Adipocyte (in vitro differentiated cells): ENCODE results near the gene CYTH2.

ENCODE experiments used
- DNase-seq: peaks from one replicate; pipeline ENCODE4 v3.0.0-alpha.2; 2015; ENCODE audit warnings: low read depth
- H3K27me3 ChIP-seq: replicated peaks from 2 replicates; pipeline ENCODE4 v1.7.0; 2013; ENCODE audit warnings: mild to moderate bottlenecking, low read length, moderate library complexity; ENCODE audit not compliant: control insufficient read depth, insufficient read depth
- H3K36me3 ChIP-seq: 2 replicates; pipeline ENCODE4 v1.7.0; 2013; ENCODE audit warnings: low read length, mild to moderate bottlenecking, moderate library complexity; ENCODE audit not compliant: control insufficient read depth, insufficient read depth, severe bottlenecking
- H3K4me1 ChIP-seq: 2 replicates; pipeline ENCODE4 v1.7.0; 2013; ENCODE audit warnings: mild to moderate bottlenecking, low read length, moderate library complexity; ENCODE audit not compliant: control insufficient read depth, insufficient read depth
- H3K4me3 ChIP-seq: 2 replicates; pipeline ENCODE4 v1.7.0; 2013; ENCODE audit warnings: mild to moderate bottlenecking, low read length, moderate library complexity
- H3K9ac ChIP-seq: 2 replicates; pipeline ENCODE4 v1.7.0; 2013; ENCODE audit warnings: mild to moderate bottlenecking, low read length, moderate library complexity
- H3K9me3 ChIP-seq: 2 replicates; pipeline ENCODE4 v1.7.0; 2013; ENCODE audit warnings: mild to moderate bottlenecking, low read length, moderate library complexity; ENCODE audit not compliant: control insufficient read depth

Gene CYTH2

DNA sequence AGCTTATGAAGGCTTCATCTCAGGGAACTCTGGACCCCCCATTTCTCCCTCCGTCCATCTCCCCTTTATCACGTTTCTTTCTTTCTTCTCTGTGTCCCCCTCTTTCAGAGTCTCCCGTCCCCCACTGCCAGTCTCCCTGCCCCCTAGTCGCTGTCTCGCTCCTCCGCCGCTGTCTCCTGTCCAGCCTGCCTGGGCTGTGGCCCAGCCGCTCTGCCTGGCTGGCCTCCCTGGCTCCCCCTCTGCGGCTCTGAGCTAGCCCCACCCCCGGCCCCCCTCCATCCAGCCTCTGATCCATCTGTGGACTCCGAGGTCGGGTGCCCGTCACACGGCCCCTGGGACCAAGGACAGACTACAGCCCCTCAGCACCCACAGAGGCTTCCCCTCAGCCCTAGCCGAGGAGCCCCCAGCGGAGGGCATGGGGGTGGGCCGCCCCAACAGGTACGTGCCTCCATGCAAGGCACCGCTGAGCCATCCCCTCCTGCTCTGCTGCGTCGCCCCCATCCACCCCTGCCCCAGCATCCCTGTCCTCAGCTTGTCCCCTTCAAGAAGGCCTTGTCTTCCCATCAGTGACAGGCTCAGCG, 14.9 kb upstream of the CYTH2 start:
- Histone ChIP-seq H3K27me3 (no peaks in the 10 kb centered on the region), H3K9ac (no peak overlapping the region), H3K9me3 (no peaks in the 10 kb centered on the region), H3K36me3 (peaks cover 70% of the 10 kb centered on the region), H3K4me3 (no peak overlapping the region), H3K4me1 (no peaks in the 10 kb centered on the region)
- no peak for DNase-seq

DNA sequence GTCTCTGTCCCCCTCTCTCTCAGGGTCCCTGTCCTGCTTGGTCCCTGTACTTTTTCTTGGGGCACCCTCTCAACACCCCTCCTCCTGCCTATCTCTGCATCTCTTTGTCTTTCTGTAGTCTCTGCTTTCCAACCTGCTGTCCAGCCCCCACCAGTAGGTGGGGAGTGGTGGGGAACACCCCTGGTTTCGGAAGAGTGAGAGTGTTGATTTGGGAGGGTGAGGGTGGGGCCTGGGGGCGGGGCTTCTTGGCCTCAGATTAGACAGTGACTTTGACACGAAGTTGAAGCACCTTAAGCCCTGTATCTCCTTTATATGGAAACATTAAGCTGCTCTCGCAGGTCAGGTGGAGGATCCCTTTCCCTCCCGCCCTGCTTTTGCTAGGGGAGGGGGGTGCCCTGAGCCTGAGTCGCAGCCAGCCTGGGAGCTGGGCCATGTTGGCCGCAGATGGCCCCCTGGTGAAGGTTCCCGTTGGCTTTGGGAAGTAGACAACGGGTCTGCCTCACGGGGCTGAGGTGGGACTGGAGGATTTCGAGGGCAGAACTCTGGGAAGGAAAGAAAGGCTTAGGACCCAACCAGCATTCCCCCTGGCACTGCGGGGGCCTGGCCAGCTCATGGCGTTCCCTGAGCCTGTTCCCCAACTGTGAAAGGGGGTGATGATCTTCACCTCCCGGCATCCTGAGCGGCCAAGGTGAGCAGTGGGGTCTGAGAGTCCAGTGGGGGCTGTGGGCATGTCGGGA, 13.8 kb upstream of the CYTH2 start, which contains the start of gene KCNJ14:
TSS of gene KCNJ14 (plus strand) at position 404 of the 737 bp plus-strand sequence. CDS start 6,151 bp downstream, outside the sequence.
- H3K4me1 ChIP-seq = no peaks in the 10 kb centered on the region
- H3K27me3 ChIP-seq = no peaks in the 10 kb centered on the region
- no peak for DNase-seq
- H3K9me3 ChIP-seq = no peaks in the 10 kb centered on the region
- no peak within 1 kb of the TSS for H3K9ac ChIP-seq
- peaks cover 60% of the 10 kb centered on the region for H3K36me3 ChIP-seq
- H3K4me3 ChIP-seq = no peak within 1 kb of the TSS

DNA sequence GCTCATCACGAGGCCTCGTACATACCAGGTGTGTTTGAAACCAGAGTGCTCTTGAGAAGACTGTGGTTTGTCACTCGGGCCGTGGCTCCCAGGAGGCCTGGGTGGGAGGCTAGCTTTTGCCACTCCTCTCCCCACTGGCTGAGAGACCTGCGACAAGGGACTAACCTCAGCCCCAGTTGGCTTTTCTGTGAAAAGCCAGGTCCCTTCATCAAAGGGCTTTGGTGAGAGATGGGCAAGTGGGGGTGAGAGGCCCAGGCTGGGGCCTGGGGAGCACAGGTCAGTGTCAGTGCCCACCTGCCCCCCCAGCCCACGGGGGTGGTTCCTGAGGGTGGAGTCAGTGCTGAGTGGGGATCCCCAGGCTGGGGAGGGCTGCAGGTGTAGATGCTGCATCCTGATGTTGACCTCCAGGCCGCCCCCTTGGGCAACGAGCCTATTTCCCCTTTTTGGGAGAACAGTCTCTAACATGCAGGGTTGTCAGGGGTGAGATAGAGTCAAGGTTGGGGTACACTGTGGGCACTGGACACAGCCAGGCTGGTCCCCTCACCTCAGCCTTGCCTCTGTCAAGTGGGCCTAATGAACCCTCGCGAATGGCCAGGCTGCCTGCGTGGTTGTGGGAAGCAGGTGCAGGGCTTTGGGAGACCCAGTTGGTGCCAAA, 13.1 kb upstream of the CYTH2 start:
- no peak overlapping the region for H3K9ac ChIP-seq
- no peak for DNase-seq
- H3K27me3 ChIP-seq = no peaks in the 10 kb centered on the region
- H3K9me3 ChIP-seq = no peaks in the 10 kb centered on the region
- no peaks in the 10 kb centered on the region for H3K4me1 ChIP-seq
- peaks cover 53% of the 10 kb centered on the region for H3K36me3 ChIP-seq
- no peak overlapping the region for H3K4me3 ChIP-seq

DNA sequence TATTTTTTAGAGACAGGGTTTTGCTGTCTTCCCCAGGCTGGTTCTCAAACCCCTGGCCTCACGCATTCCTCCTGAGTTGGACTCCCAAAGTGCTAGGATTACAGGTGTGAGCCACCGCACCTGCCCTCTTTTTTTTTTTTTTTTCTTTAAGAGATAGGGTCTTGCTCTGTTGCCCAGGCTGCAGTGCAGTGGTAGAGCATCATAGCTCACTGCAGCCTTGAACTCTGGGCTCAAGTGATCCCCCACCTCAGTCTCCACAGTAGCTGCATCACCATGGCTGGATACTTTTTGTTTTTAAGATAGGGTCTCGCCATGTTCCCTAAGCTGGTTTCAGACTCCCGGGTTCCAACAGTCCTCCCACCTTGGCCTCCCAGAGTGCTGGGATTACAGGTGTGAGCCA, 12.3 kb upstream of the CYTH2 start:
- Histone ChIP-seq H3K9me3 (no peaks in the 10 kb centered on the region), H3K4me3 (no peak overlapping the region), H3K27me3 (no peaks in the 10 kb centered on the region), H3K9ac (no peak overlapping the region), H3K36me3 (peaks cover 46% of the 10 kb centered on the region), H3K4me1 (no peaks in the 10 kb centered on the region)
- no peak for DNase-seq

DNA sequence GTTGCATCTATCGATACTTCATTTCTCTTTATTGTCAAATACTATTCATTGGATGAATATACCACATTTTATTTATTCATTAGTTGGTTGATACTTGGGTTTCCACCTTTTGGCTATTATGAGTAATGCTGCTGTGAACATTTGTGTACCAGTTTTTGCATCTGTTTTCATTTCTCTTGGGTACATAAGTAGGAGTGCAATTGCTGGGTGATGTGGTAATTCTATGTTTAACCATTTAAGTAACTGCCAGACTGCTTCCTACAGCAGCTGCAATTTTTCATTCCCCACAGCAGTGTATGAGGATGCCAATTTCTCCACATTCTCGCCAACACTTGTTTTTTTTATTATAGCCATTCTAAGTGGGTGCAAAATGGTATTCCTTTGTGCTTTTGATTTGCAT, 11.2 kb upstream of the CYTH2 start:
- Histone ChIP-seq H3K9ac (no peak overlapping the region), H3K4me3 (no peak overlapping the region), H3K9me3 (no peaks in the 10 kb centered on the region), H3K27me3 (no peaks in the 10 kb centered on the region), H3K4me1 (no peaks in the 10 kb centered on the region), H3K36me3 (peaks cover 37% of the 10 kb centered on the region)
- DNase-seq = peak; percentile 59

DNA sequence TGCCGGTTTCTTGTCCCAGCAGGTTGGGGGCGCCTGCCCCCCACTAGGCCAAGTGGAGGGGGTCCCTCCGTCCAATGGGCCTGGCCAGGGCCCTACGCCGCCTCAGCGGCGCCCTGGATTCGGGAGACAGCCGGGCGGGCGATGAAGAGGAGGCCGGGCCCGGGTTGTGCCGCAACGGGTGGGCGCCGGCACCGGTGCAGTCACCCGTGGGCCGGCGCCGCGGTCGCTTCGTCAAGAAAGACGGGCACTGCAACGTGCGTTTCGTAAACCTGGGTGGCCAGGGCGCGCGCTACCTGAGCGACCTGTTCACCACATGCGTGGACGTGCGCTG, 7.6 kb upstream of the CYTH2 start:
- DNase-seq = no peak
- Histone ChIP-seq H3K9ac (no peak overlapping the region), H3K4me1 (peaks cover 3% of the 10 kb centered on the region), H3K4me3 (no peak overlapping the region), H3K9me3 (no peaks in the 10 kb centered on the region), H3K36me3 (peaks cover 5% of the 10 kb centered on the region), H3K27me3 (no peaks in the 10 kb centered on the region)

DNA sequence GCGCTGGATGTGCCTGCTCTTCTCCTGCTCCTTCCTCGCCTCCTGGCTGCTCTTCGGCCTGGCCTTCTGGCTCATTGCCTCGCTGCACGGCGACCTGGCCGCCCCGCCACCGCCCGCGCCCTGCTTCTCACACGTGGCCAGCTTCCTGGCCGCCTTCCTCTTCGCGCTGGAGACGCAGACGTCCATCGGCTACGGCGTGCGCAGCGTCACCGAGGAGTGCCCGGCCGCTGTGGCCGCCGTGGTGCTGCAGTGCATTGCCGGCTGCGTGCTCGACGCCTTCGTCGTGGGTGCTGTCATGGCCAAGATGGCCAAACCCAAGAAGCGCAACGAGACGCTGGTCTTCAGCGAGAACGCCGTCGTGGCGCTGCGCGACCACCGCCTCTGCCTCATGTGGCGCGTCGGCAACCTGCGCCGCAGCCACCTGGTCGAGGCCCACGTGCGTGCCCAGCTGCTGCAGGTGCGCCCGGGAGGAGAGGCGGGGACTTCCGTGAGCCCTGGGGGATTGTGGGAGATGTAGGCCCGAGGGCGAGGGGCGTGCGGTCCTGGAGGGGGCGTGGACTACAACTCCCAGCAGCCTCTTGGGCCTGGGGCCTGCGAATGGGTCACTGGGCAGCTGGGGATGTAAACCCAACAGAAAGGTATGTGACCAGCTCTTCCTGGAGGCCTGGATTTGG, 7.0 kb upstream of the CYTH2 start:
- Histone ChIP-seq H3K9me3 (no peaks in the 10 kb centered on the region), H3K27me3 (no peaks in the 10 kb centered on the region), H3K4me3 (no peak overlapping the region), H3K9ac (no peak overlapping the region), H3K36me3 (peaks cover 3% of the 10 kb centered on the region), H3K4me1 (peaks cover 8% of the 10 kb centered on the region)
- DNase-seq = no peak

DNA sequence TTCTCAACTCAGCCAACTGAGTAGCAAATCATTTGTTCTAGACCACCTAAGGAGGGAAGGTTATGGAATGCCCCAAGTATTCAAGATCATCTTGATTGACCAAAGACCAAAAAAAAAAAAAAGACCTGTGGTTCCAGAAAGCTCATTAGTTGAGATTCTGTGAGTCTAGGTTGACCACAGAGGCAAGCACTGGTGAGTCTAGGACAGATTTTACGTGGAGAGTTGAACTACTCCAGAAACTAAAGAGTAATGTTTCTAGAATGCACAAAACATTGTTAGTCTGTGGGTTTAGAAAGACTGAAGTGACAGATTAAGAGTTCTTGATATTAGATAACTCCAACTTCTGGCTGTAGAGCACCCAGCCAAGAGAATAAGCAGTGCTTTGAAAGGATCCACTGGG, 4.0 kb upstream of the CYTH2 start:
- no peak overlapping the region for H3K4me3 ChIP-seq
- no peak for DNase-seq

DNA sequence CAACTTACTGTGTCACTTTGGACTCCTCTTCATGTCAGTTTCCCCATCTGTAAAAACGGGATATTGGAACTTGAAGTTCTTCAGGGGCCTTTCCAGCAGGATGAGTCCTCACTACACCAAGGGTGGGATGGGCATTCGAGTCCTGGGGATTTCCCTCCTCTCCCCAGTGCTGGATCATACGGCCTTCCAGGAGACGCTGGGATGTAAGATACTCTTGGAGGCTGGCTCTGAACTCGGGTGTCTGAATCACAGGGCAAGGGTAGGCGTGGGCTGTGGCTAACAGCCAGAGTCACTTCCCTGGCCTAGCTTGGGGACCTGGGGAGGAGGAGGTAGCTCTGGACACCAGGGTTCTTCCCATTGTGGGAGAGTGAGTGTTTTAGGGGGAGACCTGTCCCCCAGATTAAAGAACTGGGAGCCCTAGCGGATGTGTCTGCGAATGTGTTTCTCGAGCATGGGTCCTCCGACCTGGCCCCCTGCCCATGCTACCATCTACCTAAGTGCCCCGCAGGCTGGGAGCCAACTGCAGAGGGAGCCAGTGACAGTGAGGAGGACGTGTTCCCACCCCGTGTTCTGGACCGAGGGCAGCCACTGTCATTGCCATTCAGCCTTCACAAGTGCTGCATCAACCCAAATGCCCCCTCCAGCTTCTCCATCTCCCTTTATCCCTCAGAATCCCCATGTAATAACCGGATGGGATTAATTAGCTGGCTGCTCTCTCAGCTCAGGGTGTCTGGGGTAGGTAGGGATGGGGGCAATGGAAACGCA, 2.4 kb upstream of the CYTH2 start:
- peaks cover 14% of the 10 kb centered on the region for H3K36me3 ChIP-seq
- H3K27me3 ChIP-seq = no peaks in the 10 kb centered on the region
- peak; percentile 22 for DNase-seq
- no peak overlapping the region for H3K9ac ChIP-seq
- peaks cover 24% of the 10 kb centered on the region for H3K4me1 ChIP-seq
- no peaks in the 10 kb centered on the region for H3K9me3 ChIP-seq
- H3K4me3 ChIP-seq = no peak overlapping the region

More for the DNA sequence above, 4.0 kb upstream of the CYTH2 start:
- H3K27me3 ChIP-seq = no peaks in the 10 kb centered on the region
- H3K4me1 ChIP-seq = peaks cover 17% of the 10 kb centered on the region
- H3K9ac ChIP-seq = no peak overlapping the region
- no peaks in the 10 kb centered on the region for H3K9me3 ChIP-seq
- H3K36me3 ChIP-seq = no peaks in the 10 kb centered on the region

DNA sequence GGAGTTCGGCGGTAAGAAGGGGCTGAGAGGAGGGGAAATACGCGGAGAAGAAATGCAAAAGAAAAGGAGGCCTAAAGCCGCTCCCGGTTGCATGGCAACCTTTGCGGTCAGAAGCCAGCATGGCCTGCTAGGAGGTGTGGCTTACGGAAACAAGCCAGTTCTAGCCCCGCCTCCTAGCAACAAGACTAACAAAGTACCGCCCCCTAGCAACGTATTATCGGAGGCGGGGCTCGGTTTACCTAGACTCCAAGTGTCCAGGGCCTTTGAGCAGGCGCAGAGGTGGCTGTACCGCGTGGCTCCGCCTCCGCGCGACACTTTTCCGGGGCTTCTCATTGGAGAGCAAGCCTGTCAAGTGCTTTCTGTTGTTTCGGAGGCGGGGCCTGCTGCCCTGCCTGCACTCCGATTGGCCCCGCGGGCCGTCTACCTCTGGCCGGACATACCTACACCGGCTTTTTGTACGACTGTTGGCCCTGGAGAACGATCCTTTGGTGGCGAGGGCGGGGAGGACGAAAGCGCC, 339 bp upstream of the CYTH2 start:
- peak; percentile 100 for DNase-seq
- H3K4me3 ChIP-seq = peak overlapping the region; percentile 95
- H3K9me3 ChIP-seq = no peaks in the 10 kb centered on the region
- no peaks in the 10 kb centered on the region for H3K27me3 ChIP-seq
- peaks cover 34% of the 10 kb centered on the region for H3K36me3 ChIP-seq
- peak overlapping the region; percentile 98 for H3K9ac ChIP-seq
- peaks cover 24% of the 10 kb centered on the region for H3K4me1 ChIP-seq
